GM18951 (cell line): ENCODE results near the gene KCNE3.
"Not testable (repeated sequence)": the region's sequence is repeated elsewhere in the genome, so short reads cannot be mapped to it uniquely, and the experiment has no call there.

ENCODE experiments used
- POLR2A ChIP-seq: IDR thresholded peaks from 4 replicates; pipeline ENCODE4 v1.6.1; 2011; ENCODE audit warnings: mild to moderate bottlenecking; ENCODE audit not compliant: insufficient read length, insufficient read depth; ENCODE audit errors: extremely low read depth
- in situ Hi-C: fragments of 300-500 bp; cut with MboI; formaldehyde crosslinking; loops from one replicate; pipeline ENCODE4 v1.12.0; 2022; ENCODE audit warnings: low sequenced_read_pairs, mixed read lengths, inconsistent platforms; ENCODE audit not compliant: unreplicated experiment

The KCNE3 gene

DNA sequence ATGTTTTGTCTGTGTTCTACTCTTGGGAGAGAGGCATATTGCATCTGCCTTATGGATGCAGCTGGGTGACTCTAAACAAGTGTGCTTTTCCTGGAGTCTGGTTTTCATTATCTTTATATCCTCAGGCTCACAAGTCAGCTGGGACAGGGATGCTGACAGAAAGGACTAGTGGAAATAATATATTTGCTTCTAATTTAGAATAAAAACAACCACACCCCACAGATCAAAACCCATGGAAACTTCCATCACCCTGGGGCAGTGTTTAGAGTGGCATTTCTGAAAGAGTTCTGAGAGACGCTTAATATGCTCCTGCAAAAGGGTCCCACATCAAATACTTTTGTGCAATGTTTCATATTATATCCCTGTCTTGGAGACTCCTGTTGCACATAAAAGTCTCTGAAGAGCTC, 20.8 kb downstream of the KCNE3 start:
- in situ Hi-C loops: no loop called here
- TF ChIP-seq POLR2A: no peak

DNA sequence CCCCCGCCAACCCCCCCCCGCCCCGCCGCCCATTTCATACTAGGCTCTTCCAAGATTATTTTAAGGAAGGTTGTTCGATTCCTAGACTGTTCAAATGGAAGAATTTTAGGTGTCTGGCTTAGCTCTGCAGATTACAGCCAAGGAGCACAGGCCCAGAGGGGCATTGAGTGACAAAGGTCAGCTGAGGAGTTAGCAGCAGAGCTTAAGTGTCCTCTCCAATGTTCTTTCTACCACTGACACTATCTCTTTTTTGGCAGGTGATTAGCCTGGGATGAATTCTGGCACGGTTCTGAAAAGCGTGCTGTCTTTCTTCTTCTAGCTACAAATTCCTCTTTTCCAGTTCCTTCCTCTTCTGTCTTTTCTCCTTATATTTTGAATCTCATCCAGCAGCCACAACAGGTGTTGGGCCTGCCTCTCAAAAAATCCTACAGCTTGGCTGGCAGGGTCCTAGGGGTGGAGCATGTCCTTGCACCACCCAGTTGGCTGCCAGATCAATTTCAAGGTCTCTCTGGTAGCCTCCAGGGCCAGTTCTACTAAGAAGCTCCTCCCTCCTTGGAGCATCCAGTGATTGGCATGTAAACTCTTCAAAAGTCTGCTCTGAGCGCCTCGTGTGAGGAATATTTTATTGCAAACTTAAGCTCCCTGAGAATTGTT, 23.0 kb downstream of the KCNE3 start:
- no peak for TF ChIP-seq POLR2A
- in situ Hi-C loops: no loop called here

DNA sequence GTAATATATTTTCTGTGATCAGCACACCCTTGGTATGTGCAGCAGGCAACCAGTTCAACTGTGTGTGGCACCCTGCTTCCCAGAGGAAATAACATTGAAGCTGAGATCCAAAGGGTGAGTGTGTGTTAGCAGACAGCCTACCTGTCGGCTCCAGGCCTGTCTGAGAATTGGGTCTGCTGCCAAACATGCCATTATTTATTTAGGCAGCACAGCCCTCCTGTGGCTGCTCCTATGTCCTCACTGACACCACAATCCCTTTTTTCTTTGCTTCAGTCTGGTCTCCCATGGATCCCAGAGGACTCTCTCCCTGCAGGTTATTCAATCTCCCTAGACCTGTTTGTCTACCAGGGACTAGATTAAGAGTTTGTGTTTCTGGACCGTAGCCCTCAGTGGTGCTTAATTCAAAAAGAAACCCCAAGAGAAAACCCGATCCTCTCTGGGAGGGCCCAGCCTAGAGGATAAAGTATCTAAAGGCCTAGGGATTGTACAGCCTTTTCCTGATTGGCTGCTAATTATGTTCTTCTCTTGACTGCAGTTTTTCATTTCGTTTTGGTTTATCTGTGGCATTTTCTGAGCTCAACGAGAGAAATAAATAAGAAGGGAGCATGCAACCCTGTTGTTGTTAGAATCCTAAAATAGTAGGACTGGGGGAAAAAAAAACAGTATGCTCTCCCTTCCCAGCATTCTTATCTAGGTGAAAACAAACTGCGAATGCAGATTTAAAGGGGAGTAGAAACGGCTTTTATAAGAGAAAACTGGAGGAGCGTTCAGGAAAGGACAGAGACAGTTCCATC, 24.1 kb downstream of the KCNE3 start:
- in situ Hi-C loops: no loop called here
- TF ChIP-seq POLR2A: no peak

DNA sequence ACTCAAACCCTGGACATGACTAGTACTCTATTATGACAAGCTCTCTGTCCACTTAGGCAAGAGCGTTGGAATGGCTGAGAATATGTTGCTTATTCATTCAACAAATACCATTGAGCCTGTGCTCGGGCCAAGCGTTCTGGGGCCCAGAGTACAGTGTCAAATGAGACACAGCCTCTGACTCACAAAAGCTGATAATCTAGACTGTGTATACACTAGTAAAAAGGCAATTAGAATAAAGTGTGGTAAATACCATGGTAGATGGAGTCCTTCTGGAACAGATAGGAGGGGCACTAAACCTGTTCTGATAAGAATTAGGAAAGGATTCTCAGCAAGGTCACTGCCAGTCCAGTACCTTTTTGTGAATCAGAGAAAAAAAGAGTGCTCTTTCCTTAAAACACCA, 24.7 kb downstream of the KCNE3 start:
- in situ Hi-C loops: no loop called here
- no peak for TF ChIP-seq POLR2A

DNA sequence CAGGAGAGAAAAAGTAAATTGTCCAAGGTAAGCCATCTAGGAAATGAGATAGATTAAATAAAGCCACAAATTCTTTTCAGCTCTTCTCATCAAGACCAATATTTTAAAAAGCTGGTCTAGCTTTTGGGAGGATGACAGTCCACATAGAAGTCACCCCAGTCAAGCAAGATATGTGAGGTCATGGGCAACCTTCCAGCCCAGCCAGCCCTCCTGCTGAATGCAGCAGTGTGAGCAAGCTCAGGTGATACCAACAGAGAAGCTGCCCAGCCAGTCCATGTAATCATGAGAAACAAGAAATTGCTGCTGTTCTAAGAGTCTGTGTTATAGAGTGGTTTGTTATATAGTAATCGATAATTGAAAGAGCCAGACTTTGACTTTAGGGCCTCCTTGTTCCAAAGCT, 28.7 kb downstream of the KCNE3 start:
- TF ChIP-seq POLR2A: no peak
- in situ Hi-C loops: no loop called here

DNA sequence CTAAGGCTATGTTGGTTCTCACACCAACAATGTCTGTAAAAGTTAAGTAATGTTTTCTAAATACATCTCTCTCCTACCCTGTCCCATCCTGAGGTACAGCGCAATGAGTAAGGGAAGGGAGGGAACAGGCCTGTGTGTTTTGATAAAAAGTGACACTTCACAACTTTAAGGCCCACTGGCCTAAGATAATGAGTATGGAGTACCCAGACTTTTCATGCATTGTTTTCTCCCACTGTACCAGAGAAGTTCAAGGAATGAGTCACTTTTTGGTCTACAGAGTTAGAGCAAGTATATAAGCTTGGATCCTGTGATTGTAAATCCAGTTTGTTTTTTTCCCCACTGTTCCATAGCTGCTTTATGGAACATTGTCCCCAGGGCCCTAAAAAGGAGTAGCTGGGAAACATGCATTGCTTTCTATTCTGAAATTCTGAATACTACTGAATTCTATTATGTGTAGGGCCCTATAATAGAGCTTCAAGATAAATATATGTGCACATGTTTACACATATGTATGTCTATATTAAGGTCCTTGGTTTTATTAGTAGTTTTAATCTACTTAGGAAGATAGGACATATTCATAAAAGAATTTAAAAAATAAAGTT, 29.8 kb downstream of the KCNE3 start:
- TF ChIP-seq POLR2A: no peak
- in situ Hi-C loops: no loop called here

DNA sequence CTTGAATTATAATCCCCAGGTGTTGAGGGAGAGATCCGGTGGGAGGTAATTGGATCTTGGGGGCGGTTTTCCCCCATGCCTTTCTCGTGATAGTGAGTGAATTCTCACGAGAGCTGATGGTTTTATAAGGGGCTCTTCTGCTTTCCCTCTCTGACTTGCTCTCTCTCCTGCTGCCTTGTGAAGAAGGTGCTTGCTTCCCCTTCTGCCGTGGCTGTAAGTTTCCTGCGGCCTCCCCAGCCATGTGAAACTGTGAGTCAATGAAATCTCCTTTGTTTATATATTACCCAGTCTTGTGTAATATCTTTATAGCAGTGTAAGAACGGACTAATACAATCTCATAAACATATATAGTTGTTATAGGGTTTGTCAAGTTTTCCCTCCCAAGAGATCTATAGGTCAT, 32.8 kb downstream of the KCNE3 start:
- in situ Hi-C loops: no loop called here
- TF ChIP-seq POLR2A: no peak

DNA sequence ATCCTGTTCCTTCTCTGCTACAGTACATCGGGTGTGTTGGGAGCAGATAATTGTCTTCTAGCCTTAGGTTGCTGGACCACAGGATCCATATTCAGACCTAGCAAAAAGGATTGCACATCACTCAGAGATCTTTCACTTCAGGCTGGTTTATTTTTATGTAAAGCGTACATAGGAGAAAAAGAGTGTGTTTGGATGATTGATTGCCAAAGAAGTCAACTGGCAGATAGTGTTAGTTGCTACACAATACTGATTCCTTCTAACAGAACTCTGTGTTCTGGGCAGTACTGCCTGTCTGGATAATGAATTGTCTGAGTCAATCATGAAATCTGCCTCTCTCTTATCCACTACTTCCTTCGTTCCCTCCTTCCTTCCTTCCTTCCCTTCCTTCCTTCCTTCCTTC, 38.1 kb downstream of the KCNE3 start:
- in situ Hi-C loops: no loop called here
- no peak for TF ChIP-seq POLR2A

DNA sequence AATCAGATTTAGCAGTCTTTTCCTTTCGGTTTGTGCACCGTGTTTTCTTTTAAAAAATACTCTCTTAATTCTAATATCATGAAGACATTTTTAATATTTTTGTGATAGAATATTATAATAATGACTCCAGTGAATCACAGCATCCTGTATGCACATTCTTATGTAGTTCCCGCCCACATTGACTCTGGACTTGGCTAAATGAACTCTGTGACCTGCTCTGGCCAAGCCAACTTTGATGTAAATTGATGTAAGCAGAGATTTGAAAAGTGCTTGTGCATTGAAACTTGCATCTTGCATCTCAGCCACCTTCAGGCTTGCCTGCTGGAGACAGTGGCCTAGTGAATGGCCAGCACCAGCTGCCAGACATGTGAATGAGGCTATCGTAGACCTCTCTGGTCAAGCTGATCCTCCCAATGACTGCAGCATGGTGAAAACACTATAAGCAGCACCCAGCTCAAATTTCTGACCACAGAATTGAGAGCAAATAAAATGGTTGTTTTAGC, 39.9 kb downstream of the KCNE3 start:
- in situ Hi-C loops: no loop called here
- TF ChIP-seq POLR2A: no peak

DNA sequence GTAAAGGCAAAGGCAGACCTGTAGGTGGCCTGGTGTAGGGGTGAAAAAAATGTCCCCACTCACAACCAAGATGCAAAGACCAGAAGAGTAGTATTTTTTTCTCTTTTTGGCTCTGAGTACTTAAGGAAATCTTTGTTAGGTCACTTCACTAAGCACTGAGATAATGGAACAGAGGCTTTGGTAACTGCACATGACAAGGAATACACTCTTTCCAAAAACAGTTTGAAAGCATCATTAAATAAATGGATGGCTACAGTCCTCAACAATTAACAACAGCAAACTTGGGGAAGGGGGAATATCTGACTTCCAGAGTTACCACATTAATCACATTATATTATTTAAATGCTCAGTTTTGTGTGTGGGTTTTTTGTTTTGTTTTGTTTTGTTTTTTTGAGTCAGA, 42.2 kb downstream of the KCNE3 start:
- no peak for TF ChIP-seq POLR2A
- in situ Hi-C loops: no loop called here

DNA sequence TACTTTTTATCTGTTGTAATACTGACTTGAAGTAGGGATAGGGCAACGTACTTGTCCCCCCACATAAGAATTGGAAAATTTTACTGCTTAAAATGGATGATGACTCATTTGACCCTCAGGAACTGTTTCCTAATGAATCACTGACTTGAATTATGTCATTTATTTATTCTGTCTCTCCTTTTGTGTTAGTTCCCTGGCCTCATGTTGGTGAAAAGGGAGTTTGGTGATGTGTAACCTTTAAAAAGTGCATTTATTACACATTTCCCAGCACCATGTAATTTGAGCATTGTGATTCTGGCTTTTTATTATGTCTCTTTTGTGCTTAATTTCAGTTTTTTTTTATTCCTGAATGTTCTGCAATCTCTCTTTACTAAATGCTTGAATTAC, 48.8 kb downstream of the KCNE3 start:
- in situ Hi-C loops: no loop called here
- TF ChIP-seq POLR2A: no peak

DNA sequence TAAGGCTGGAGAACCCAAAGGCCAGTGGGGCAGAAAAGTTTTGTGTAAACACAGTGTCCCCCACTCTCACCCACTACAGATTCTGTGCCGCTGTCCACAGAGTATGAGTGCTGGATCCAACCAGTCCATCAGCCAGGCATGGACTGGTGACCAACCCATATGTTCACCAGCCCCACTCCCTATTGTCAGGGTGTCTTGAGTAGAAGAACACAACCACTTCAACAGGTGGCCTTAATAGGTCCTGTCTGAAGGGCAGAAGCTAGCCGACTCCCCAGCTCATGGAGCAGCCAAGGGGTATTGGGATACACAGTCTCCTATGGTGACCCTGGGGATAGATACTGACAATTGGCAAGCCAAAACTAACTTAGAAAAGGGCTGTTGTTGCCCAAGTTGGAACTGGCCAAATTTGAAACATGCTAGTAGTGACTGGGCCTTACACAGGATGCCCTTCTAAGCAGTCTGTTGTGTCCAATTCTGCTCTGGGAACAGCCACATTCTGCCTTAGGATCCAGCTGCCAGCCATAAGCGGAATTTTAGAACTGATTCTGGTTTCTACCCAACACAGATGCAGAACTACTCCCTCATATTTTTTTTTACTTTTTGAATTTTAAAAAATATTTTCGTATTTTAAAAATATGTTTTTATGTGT, 49.4 kb downstream of the KCNE3 start:
- in situ Hi-C loops: no loop called here
- TF ChIP-seq POLR2A: no peak

DNA sequence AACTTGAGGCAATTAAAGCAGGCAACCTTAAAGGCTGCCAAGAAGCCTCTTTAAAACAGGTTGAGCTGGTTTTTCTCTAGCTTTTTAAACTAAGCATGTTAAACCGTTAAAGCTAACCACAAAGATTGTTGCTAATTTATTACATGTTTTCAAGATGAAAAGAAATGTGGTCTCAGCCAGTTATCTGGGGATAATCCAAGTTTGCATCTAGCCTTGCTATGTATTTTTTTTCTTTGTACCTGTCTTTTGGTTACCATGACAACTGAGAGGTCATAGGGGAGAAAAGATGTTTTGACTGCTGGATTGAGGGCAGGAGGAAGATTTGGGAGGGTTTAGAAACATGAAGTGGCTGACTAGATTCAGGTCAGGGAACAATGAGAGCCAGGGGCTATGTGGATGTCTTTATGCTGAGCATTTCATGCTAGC, 50.0 kb downstream of the KCNE3 start:
- no peak for TF ChIP-seq POLR2A
- in situ Hi-C loops: no loop called here

DNA sequence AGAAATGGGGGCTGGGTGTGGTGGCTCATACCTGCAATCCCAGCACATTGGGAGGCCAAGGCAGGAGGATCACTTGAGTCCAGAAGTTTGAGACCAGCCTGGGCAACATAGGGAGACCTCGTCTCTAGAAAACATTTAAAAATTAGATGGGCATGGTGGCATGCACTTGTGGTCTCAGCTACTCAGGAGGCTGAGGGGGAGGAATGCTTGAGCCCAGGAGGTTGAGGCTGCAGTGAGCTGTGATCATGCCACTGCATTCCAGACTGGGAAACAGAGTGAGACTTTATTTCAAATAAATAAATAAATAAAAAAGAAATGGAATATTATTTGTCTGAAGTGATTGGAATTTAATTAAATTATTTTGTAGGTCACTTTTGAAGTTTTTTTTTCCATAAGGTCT, 50.4 kb downstream of the KCNE3 start:
- in situ Hi-C loops: not testable (repeated sequence)
